WI38 (cell line): Measurements from ENCODE around the gene ASS1.
"Not testable (repeated sequence)": the region's sequence is repeated elsewhere in the genome, so short reads cannot be mapped to it uniquely, and the experiment has no call there.

ENCODE experiments used
- H3K4me3 ChIP-seq: 2 replicates; pipeline ENCODE4 v1.5.1; 2011; ENCODE audit warnings: low read depth, mild to moderate bottlenecking, control low read depth, low read length
- TF ChIP-seq, protein P1 (sequence below): IDR thresholded peaks from 2 replicates; pipeline ENCODE4 v1.5.1; 2012; ENCODE audit warnings: low read depth, mild to moderate bottlenecking, control low read depth, low read length

ASS1 gene

DNA sequence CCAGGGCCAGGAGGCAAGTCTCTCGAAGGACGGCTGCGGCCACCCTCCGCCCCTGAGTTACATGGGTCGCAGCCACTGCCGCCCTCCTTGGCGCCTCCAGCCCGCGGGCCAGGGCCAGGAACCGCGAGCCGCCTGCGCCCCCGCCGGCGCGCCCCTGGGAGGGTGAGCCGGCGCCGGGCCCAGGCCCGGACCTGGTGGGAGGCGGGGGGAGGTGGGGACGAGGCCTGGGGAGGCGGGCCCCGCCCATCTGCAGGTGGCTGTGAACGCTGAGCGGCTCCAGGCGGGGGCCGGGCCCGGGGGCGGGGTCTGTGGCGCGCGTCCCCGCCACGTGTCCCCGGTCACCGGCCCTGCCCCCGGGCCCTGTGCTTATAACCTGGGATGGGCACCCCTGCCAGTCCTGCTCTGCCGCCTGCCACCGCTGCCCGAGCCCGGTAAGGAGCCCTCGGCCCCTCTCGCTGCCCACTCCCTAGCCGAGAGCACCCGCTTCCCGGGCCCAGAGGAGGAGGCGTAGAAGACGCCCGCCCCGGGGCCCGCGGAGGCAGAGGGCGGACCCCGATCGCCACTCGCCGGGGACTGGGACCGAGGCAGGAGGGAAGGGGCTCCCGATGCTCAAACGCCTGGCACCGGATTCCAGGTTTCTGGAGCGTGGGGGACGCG is at the start of gene ASS1:
ASS1 (plus strand) TSS at position 397 of the 657 bp plus-strand sequence. CDS start 7,268 bp downstream, outside the sequence.
- H3K4me3 ChIP-seq = peak within 1 kb of the TSS; percentile 10; the same call in 1 of the 2 replicates
- TF ChIP-seq, protein P1, sequence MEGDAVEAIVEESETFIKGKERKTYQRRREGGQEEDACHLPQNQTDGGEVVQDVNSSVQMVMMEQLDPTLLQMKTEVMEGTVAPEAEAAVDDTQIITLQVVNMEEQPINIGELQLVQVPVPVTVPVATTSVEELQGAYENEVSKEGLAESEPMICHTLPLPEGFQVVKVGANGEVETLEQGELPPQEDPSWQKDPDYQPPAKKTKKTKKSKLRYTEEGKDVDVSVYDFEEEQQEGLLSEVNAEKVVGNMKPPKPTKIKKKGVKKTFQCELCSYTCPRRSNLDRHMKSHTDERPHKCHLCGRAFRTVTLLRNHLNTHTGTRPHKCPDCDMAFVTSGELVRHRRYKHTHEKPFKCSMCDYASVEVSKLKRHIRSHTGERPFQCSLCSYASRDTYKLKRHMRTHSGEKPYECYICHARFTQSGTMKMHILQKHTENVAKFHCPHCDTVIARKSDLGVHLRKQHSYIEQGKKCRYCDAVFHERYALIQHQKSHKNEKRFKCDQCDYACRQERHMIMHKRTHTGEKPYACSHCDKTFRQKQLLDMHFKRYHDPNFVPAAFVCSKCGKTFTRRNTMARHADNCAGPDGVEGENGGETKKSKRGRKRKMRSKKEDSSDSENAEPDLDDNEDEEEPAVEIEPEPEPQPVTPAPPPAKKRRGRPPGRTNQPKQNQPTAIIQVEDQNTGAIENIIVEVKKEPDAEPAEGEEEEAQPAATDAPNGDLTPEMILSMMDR = no peak

DNA sequence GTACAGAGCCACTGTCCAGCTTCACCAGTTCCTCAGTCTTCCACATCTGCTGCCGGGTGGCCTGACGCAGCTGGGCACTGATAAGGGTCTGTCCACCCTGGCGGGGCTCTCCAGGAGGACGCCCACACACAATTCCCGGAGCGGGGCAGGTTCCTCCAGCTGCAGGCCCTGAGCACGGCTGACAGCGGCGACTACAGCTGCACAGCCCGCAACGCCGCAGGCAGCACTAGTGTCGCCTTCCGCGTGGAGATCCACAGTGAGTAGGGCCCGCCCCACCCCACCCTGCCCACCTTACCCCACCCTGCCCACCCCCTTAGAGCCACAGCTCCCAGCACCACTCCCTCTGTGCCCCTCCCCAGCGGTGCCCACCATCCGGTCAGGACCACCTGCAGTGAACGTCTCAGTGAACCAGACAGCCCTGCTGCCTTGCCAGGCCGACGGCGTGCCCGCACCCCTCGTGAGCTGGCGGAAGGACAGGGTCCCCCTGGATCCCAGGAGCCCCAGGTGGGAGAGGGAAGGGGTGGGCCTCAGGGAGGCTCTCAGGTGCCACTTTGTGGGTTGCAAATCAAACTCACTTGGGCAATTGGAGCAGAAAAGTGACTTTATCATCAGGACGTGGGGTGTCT is 48.8 kb upstream of the ASS1 start:
- no peak overlapping the region for H3K4me3 ChIP-seq
- TF ChIP-seq, protein P1 = no peak

DNA sequence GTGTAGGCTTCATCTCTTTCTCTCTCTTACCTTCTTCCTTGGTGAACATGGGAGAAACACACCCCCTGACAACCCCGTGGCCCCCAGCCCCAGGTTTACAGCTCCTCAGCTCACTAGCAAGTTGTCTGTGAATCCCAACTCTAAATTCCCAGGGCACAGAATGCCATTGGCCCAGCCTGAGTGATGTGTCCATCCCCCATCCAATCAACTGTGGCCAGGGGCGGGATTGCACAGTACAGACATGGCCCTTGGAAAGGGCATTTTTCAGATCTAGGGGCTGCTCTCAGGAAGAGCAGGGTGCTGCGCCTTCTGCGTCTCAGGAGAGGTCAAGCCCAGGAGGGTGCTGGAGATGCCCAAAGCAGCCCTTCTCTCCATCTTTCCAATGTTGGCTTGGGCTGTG is 48.2 kb upstream of the ASS1 start:
- H3K4me3 ChIP-seq = no peak overlapping the region
- TF ChIP-seq, protein P1 = no peak

DNA sequence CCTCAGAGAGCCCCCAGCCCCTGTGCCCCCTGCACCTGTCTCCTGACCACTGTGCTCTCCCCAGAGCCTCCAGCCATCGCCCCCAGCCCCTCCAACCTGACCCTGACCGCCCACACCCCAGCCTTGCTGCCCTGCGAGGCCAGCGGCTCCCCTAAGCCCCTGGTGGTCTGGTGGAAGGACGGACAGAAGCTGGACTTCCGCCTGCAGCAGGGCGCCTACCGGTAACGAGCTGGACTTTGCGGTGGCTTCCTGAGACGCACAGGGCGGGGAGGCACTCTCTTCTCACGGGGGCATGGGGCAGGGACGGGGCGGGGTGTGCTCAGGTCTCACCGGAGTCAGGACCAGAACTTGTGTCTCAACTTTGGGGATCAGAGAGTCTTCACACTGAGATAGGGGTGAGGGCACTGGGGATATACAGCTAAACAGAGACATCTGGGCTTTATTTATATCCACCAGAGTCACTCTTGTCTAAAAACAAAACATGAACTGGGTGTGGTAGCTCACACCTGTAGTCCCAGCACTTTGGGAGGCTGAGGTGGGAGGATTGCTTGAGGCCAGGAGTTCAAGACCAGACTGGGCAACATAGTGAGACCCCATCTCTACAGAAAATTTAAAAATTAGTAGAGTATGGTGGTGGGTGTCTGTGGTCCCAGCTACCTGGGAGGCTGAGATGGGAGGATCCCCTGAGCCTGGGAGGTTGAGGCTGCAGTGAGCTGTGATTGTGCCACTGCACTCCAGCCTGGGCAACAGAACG is 46.1 kb upstream of the ASS1 start:
- TF ChIP-seq, protein P1 = no peak
- H3K4me3 ChIP-seq = no peak overlapping the region

DNA sequence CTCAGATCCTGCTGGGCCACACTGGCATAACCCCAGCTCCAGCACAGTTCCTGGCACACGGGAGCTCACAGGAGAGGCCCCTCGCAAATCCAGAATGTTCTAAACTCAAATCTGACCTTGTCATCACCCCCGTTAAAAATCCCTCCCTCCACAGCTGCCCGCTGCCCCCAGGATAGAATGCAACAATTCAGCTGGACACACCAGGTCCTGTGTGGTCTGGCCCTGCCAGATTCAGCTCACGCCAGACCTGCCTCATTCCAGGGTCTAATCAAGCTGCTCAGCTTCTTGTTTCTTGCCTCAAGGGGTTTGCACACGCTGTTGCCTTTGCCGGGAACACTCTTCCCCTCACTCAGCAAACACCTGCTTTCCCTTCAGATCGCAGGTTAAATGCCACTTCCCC is 45.0 kb upstream of the ASS1 start:
- TF ChIP-seq, protein P1 = no peak
- H3K4me3 ChIP-seq = no peak overlapping the region

DNA sequence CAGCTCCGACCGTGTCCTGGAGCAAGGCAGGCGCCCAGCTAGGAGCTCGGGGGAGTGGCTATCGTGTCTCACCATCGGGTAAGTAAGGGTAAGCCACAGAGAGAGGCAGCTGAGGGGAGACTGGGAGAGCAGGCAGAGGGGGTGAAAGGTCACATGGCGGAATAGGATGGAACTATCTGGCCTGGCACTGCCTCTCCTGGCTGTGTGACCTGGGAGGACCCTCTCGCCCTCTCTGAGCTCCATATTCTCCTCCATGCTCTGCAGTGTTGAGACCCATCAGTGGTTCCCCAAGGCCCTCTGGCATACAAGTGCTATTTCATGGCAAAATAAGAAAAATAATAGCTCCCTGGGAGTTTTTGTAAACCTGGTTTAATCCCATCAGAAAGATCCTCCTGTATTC is 43.9 kb upstream of the ASS1 start:
- TF ChIP-seq, protein P1 = no peak
- no peak overlapping the region for H3K4me3 ChIP-seq

DNA sequence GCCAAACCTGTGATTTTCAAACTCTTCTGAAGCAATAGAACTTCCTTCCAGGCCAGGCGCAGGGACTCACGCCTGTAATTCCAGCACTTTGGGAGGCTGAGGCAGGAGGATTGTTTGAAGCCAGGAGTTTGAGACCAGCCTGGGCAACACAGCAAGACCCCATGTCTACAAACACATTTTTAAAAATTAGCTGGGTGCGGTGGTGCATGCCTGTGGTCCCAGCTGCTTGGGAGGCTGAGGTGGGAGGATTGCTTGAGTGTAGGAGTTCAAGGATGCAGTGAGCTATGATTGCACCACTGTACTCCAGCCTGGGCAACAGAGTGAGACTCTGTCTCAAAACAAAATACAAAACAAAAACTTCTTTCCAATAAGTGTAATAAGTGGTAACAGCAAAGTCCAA is 43.0 kb upstream of the ASS1 start:
- H3K4me3 ChIP-seq = not testable (repeated sequence)
